ENCODE data around the gene SRP14.
"Not testable (repeated sequence)": the region's sequence is repeated elsewhere in the genome, so short reads cannot be mapped to it uniquely, and the experiment has no call there.

SRP14 gene

DNA sequence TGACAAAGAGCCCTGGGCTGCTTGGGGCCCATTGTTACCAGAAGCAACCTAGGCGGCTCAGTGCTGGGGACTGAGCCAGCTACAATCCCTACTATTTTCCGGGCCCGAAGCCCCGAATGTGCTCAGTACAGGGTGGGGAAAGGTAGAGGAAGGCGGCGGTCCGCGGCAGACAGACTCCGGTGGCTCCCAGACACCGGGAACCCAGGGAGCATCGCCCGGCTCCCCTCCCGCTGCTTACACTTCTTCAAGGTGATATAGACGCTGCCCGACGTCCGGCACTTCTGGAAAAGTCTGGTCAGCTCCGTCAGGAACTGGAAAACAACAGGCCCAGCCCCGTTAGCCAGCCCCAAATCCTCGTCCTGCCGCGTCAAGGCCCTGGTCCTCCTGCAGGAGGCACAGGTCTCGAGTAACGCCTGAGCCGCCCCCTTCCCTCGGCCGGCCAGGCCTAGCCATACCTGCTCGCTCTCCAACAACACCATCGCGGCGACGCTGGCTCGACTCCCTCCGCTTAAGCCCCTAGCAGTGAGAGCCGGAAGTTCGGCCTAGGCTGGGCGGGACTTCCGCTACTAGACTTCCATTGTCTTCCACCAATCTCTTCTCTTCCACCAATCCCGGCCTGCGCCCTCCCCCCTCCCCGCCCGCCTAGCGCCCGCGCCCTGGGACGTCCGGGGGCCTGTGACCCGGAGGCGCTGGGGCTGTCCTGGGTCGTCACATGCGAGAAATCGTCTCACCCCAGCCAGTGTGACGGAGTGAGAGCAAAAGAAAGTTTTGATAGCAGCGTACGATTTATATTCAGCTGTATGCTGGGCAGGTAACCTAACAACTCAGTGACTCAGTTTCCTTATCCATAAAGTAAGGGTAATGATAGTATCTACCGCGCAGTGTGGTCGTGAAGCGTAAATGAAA is at the start of gene SRP14:
Gene SRP14 (minus strand): TSS at position 544 of the 906 bp plus-strand sequence. CDS start 65 bp downstream, at position 479.
- peak; percentile 89 to 91 (median 90) for DNase-seq

DNA sequence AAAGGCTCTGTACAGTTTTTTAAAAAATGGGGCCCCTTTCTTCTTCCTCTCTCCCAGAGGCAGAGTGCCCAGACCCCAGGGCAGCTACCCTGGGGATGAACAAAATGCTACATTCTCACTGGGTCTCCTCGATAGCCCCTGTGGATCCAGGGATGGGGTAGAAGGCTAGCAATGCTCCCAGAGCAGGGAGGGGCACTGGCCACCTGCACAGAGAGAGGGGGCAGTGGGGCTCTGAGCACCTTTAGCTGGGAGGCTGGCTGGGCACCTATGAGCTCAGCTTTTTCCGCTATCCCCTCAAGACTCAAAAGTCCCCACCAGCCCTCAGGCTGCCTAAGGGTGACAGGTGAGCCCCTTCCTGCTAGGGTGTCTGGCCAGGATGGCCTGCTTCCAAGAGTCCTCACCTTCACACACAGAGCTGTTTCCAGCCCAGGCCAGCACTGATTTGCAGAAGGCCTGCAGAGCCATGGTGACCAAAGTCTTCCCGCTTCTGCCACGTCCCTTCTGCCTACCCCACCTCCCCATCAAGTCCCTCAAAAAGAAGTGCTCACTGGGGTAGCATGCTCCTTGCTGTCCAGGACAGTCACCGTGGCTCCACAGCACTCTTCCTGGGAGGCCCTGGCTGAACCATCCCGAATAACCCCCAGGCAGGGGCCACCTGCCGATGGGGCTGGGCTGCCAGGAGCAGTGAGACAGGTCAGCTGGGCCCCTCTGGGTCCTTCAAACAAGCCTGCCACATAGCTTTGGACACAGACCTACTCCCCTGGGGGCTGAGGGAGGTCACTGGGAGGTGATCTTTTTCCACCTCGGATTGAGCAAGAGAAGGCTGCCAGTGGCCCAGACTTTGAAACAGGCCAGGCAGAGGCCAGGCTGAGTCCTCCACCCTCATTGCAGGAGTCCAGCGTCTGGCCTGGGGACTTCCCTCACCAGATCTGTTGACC is 49.3 kb upstream of the SRP14 start:
- no peak for DNase-seq

DNA sequence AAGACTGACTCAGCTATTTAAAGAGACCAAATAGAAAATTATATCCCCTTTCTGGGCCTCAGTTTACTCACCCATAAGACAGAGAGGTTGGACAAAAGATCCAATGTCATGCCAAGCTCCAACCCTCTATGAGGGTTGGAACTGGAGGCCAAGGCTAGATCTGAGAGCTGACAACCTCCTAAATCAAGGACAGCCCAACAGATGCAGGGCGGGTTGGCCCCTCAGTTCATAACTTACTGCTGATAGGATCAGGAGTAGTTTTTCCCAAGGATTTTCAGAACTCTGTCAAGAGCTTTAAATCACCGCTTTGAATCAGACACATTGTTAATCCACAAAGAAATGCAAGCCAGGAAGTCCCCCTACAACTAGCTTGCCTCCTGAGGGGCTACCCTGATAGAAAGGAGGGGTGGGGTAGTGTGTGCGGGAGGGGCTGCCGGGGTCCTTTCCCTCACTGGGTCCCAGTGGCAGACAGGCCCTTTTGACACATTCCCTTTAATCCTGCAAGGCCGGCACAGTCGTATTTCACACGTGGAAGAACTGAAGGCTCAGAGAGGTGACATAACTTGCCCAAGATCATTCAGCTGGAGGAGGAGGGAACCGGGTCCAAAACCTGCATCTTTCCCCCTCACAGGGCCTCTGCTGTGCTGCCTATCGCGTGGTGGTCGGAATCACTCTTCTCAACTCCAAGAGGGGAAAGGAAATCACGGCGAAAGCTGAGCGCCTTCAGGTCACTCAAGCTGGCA is 48.3 kb upstream of the SRP14 start:
- DNase-seq: no peak

DNA sequence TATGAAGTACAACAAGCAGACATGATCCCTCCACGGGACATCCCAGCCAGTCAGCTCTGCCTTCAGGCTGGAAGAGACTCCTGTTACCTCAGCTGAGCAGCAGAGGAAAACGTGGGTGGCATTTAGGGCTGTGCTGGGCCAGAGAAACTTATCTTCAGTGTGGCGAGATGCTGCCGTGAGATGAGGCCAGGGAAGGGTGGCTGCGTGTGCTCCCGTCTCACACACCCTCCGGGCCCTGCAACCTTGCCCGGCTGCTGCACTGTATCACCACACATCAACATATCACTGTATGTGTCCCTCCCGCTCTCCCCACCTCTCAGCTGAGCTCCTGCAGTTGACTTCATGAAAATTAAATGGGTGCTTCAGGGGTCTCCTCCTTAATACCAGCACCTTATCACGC is 46.3 kb upstream of the SRP14 start:
- DNase-seq: no peak

- DNase-seq: no peak
Measured at GRCh38 chr15:40084650-40085049, 45.7 kb upstream of the SRP14 start.

GRCh38 chr15:40082195-40082883 is 43.4 kb upstream of the SRP14 start:
- no peak for DNase-seq

GRCh38 chr15:40081691-40082194 is 42.8 kb upstream of the SRP14 start:
- peak in 1 of 3 experiments; percentile 6 for DNase-seq

DNA sequence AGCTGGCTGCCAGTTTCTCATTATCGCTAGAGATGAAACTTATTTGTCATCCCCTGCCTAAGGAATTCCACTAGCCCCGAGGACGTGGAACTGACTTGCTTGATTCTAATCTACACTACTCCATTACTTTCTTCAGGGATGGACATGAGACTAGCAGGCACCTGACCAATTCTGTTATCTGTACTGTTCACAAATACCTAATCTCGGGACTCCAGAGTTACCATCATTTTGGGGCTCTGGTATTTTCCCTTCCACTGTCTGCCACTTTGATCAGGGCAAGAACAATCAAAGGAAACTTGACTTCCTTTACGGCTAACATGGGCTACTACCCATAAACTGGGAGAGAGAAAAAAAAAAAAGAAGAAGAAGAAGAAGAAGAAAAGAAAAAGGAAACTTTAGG is 41.9 kb upstream of the SRP14 start:
- no peak for DNase-seq

DNA sequence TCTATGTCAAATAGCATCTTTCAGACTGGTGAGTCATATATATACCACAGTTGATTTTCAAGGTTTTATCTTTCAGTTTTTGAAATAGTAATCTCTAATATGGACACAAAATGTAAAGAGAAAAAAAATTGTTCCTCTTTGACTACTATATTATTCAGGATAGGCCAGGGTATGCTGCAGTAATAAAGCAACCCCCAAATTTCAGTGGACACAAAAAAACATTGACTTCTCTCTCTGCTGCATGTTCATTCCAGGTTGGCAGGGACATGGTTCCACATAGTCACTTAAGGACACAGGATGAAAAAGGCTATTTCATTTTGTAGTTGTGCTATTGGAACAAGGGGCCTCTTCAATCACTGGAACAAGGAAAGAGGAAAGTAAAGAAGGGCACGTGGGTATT is 41.1 kb upstream of the SRP14 start:
- DNase-seq: no peak

- no peak for DNase-seq
Measured at GRCh38 chr15:40079456-40079855, 40.5 kb upstream of the SRP14 start.

DNA sequence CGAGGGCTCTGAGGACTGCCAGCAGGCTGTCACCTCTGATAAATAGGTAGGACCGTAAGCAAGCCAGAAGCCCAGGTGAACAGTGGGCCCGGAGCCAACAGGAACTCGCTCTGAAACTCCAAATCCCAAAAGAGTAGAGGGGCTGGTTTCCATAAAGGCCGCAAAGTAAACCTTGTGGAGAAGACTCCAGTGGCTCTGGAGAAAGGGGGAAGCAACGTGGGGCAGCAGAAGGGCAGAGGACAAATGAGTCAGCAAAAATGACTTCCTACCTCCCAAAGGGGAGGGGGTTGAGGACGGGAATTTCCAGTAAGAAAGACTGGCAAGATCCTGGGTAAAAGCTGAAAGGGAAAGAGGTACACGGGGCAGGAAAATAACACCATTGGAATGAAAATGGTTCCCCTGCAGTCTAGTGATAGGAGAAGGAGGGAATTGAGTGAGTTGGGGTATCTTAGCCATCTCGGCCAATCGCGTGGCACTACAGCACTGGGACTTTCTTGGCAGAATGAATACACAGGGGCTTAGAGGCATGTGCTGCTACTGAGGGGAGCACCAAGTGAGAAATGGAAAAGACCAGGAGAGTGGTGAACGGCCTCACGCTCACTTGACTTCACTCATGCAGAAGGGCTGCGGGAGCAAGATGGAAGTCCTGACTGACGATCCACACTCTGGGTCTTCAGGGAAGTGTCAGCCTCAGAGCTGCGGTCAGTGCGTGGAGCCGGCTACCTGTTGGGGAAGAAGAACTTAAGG is 36.5 kb upstream of the SRP14 start:
- DNase-seq: no peak

- DNase-seq: not testable (repeated sequence)
Measured at GRCh38 chr15:40074656-40075055, 35.7 kb upstream of the SRP14 start.

GRCh38 chr15:40073716-40074490 is 34.9 kb upstream of the SRP14 start:
- not testable (repeated sequence) for DNase-seq

GRCh38 chr15:40072216-40072990 is 33.4 kb upstream of the SRP14 start:
- DNase-seq: peak in 1 of 3 experiments; percentile 9

- DNase-seq: no peak
Measured at GRCh38 chr15:40070608-40071218, 31.7 kb upstream of the SRP14 start.

DNA sequence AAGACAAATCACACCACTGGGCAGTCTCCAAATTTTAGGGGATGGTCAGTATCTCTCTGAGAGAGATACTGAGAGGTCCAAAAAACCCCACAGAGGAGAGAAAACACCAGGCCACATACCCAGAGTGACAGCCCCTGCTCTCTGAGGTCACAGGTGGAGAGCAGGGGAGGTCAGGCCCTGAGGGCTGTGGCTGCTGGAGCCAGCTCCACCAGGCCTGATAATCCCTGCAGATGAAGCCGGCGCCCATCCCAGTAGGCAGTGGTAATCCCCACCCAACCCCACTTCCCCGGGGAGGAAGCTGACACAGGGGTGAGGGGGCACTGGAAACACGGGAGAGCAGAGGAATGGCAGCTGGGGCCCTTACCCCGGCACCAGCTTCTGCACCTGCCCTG is 31.2 kb upstream of the SRP14 start:
- no peak for DNase-seq

DNA sequence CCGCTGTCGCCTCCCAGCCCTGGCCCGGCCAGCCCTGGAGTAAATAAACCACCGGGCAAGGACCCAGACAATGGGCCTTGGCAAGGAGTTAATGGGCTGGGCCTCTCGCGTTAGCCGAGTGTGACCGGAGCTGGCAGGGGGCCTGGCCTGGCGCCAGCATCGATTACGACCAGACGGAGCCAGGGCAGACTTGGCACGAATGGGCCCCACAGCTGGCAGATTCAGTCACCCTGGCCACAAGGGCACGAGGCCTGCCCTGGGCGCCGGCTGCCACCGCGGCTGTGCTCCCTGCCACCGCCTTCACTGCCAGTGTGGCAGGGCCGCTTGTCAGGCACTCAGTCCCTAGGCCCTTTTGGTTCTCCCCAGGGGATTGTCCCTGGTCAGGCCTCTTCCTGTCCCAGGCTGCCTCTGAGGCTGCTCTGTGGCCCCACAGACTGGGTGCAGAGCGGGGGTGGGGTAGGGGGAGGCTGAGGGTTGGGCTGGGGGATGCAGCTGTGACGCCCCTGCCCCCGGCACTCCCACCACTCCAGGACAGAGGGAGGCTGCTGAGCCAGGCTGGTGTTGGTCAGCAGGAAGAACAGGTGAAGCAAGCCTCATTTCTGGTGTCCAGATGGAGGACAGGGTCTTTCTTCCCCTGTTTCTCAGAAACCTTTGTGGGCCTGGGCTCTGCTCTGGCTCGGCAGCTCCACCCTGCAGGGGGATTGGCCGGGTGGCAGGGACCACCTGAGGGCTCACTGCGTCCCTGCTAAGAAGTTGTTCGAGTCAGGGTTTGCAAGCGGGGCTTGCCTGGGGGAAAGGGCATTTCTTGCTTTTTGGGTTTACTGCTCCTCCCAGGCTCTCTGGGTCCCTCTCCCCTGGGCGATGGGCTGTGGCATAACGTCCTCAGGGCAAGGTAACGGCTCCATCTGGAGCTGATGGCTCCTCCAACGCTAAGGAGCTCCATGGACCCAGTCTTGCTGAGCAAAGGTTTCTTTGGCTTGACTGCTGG is 30.5 kb upstream of the SRP14 start:
- peak; percentile 90 to 98 (median 93) for DNase-seq
